LoVo (cell line): ENCODE data around the gene ELOVL7.
"Not testable (repeated sequence)": the region's sequence is repeated elsewhere in the genome, so short reads cannot be mapped to it uniquely, and the experiment has no call there.

Experiments used
- DNase-seq: peaks from one replicate; pipeline ENCODE4 v3.0.0-alpha.2; 2016; ENCODE audit warnings: low spot score

Gene ELOVL7

GRCh38 chr5:60715201-60715928 lies 128.7 kb downstream of the ELOVL7 start:
- DNase-seq = not testable (repeated sequence)

- no peak for DNase-seq
Observed at GRCh38 chr5:60712950-60713349, 131.1 kb downstream of the ELOVL7 start.

- not testable (repeated sequence) for DNase-seq
Observed at GRCh38 chr5:60711892-60712291, 132.2 kb downstream of the ELOVL7 start.

- DNase-seq = no peak
Observed at GRCh38 chr5:60710362-60710761, 133.7 kb downstream of the ELOVL7 start.

- no peak for DNase-seq
Observed at GRCh38 chr5:60705144-60705543, 138.9 kb downstream of the ELOVL7 start.

GRCh38 chr5:60703944-60704343 lies 140.1 kb downstream of the ELOVL7 start:
- no peak for DNase-seq
